ENCODE measurements around the gene FAF1. TPM values are rescaled to one million over a fixed set of nuclear protein-coding genes. Genes with fewer than 3 reads are reported as not detected.

FAF1 gene
- total RNA-seq, 4 donors from 2014 or later = 36.9 to 77.6 (median 48.3) TPM

DNA sequence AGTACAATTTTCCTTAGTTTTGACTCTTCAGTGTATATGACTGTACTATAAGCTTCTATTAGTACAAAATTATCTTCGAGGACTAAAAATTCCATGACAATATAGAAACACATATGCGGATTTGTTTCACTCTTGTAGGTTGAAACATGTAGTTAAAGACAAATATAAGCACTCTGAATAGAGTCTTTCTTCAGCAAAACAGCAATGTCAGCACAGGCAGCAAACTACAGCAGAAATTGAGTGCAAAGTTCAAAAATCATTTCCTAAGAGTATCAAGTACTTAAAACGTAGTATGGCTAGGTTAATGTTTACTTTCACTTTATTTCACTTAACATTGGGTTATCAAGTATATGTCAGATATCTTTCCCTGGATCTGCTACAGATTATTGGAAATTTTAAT lies 106.7 kb downstream of the FAF1 start:
- H3K27me3 ChIP-seq = no peaks in the 10 kb centered on the region
- H3K36me3 ChIP-seq = no peaks in the 10 kb centered on the region
- H3K9me3 ChIP-seq = no peaks in the 10 kb centered on the region
- H3K4me3 ChIP-seq = no peak overlapping the region
- peaks cover 0 to 9% (median 2%) of the 10 kb centered on the region in 4 donors for H3K4me1 ChIP-seq
- peak overlapping the region in 1 of 4 donors; percentile 61 for H3K27ac ChIP-seq
- peak in 1 of 3 donors; percentile 61 for DNase-seq
- TF ChIP-seq, protein P1, sequence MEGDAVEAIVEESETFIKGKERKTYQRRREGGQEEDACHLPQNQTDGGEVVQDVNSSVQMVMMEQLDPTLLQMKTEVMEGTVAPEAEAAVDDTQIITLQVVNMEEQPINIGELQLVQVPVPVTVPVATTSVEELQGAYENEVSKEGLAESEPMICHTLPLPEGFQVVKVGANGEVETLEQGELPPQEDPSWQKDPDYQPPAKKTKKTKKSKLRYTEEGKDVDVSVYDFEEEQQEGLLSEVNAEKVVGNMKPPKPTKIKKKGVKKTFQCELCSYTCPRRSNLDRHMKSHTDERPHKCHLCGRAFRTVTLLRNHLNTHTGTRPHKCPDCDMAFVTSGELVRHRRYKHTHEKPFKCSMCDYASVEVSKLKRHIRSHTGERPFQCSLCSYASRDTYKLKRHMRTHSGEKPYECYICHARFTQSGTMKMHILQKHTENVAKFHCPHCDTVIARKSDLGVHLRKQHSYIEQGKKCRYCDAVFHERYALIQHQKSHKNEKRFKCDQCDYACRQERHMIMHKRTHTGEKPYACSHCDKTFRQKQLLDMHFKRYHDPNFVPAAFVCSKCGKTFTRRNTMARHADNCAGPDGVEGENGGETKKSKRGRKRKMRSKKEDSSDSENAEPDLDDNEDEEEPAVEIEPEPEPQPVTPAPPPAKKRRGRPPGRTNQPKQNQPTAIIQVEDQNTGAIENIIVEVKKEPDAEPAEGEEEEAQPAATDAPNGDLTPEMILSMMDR (IDR thresholded peaks at IDR 0.05) = no peak
- TF ChIP-seq POLR2A (IDR thresholded peaks at IDR 0.05) = no peak

DNA sequence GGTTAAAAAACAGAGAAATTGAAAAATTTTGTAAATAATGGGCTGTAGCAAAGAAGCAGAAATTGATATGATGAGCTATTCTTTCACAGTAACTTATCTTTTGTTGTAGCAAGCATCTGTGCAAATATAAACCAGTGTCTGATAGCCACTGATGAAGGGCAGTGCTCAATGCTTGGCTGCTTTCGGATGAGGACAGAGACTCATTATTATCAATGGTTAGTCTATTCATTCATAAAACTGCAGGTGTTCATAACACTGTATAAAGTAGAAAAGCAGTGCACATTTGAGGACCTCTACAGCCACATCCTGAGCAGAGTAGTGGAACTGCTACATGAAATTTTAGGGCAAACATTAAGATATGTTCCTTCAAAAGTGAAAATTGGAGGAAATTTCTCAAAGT lies 107.2 kb downstream of the FAF1 start:
- Histone ChIP-seq H3K9me3 (no peaks in the 10 kb centered on the region), H3K4me1 (peaks cover 0 to 9% (median 2%) of the 10 kb centered on the region in 4 donors)

GRCh38 chr1:50851466-50851865 lies 108.6 kb downstream of the FAF1 start:
- Histone ChIP-seq H3K4me1 (peaks cover 0 to 9% (median 2%) of the 10 kb centered on the region in 4 donors), H3K27ac (no peak overlapping the region), H3K27me3 (no peaks in the 10 kb centered on the region), H3K4me3 (no peak overlapping the region), H3K9me3 (no peaks in the 10 kb centered on the region), H3K36me3 (no peaks in the 10 kb centered on the region)
- TF ChIP-seq, protein P1 (IDR thresholded peaks at IDR 0.05) = no peak
- TF ChIP-seq POLR2A (IDR thresholded peaks at IDR 0.05) = no peak
- DNase-seq = no peak

More for the DNA sequence above, 107.2 kb downstream of the FAF1 start:
- no peaks in the 10 kb centered on the region for H3K27me3 ChIP-seq
- DNase-seq = no peak
- no peaks in the 10 kb centered on the region for H3K36me3 ChIP-seq
- TF ChIP-seq POLR2A (IDR thresholded peaks at IDR 0.05) = no peak
- TF ChIP-seq, protein P1 (IDR thresholded peaks at IDR 0.05) = no peak
- H3K4me3 ChIP-seq = no peak overlapping the region
- H3K27ac ChIP-seq = peak overlapping the region in 1 of 4 donors; percentile 61

DNA sequence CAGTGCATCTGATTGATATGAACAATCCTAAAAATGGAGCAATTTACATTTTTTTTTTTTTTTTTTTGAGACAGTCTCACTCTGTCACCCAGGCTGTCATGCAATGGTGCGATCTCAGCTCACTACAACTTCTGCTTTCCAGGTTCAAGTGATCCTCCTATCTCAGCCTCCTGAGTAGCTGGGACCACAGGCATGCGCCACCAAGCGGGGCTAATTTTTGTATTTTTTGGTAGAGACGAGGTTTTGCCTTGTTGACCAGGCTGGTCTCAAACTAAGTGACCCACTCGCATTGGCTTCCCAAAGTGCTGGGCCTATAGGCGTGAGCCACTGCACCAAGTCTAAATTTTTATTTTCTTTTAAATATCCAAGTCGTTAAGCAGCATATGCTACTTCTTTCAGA lies 109.0 kb downstream of the FAF1 start:
- no peak for DNase-seq
- H3K9me3 ChIP-seq = no peaks in the 10 kb centered on the region

DNA sequence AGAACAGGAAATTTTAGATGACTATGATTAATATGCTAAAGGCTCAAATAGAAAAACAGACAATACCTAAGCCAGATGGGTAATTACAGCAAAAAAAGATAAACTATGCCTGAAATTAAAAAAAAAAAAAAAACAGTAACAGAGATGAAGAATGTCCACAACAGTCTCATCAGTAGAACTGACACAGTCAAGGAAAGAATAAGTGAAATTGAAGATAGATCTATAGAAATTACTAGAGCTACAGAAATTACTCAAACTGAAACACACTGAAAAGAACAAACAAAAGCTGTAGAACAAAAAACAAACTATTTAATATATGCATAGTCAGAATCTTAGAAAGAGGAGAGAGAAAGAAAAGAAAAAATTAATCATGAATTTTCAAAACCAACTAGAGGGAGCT lies 112.8 kb downstream of the FAF1 start:
- Histone ChIP-seq H3K27ac (no peak overlapping the region), H3K27me3 (no peaks in the 10 kb centered on the region), H3K4me1 (peaks cover 0 to under 1% (median 0%) of the 10 kb centered on the region in 4 donors), H3K4me3 (no peak overlapping the region), H3K9me3 (no peaks in the 10 kb centered on the region), H3K36me3 (no peaks in the 10 kb centered on the region)
- no peak for TF ChIP-seq POLR2A (IDR thresholded peaks at IDR 0.05)
- TF ChIP-seq, protein P1 (IDR thresholded peaks at IDR 0.05) = no peak
- no peak for DNase-seq

More for the DNA sequence above, 109.0 kb downstream of the FAF1 start:
- no peak for TF ChIP-seq POLR2A (IDR thresholded peaks at IDR 0.05)
- TF ChIP-seq, protein P1 (IDR thresholded peaks at IDR 0.05) = no peak
- Histone ChIP-seq H3K4me1 (peaks cover 0 to 9% (median 2%) of the 10 kb centered on the region in 4 donors), H3K36me3 (no peaks in the 10 kb centered on the region), H3K27ac (no peak overlapping the region), H3K27me3 (no peaks in the 10 kb centered on the region), H3K4me3 (no peak overlapping the region)
